ENCODE results near the gene CGB7. TPM values are rescaled to one million over a fixed set of nuclear protein-coding genes. Genes with fewer than 3 reads are reported as not detected.
"Not testable (repeated sequence)": the region's sequence is repeated elsewhere in the genome, so short reads cannot be mapped to it uniquely, and the experiment has no call there.

Gene CGB7
- total and polyA plus RNA-seq, 2 donors (not counting 1 experiment from before 2014, with no cell fraction given), result not detected

DNA sequence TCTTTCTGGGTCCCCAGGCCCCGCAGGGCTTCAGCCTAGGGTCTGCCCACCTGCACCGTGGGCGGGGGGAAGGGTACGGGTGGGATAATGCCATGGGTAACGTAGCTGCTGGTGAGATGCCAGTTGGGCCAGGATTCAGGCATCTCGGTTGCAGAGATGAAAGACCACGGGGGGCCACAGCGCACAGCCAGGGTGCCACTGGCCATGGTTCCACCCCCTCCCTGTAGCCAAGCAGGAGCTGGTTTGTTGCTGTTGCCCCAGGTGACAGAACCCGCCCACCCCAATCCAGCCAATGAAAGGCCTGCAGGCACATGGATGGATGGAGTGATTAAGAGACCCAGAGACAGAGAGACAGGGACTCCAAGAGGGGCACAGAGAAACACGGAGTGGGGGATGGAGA, 1.0 kb upstream of the CGB7 start:
- Mint-ChIP-seq H3K4me1 (peaks cover 22% of the 10 kb centered on the region), H3K27me3 (peaks cover 28% of the 10 kb centered on the region), H3K4me3 (peak overlapping the region; percentile 90), H3K9me3 (ENCODE audit: insufficient read depth) (no peaks in the 10 kb centered on the region), H3K27ac (no peak overlapping the region)
- no peak overlapping the region for H3K9ac ChIP-seq (ENCODE audit: low read length)
- peaks cover 17 to 28% of the 10 kb centered on the region in 2 donors for H3K4me1 ChIP-seq (ENCODE audit: control insufficient read depth in 2 of 2, insufficient read depth in 2 of 2, low read length in 2 of 2)
- ChIA-PET POLR2A (interaction anchor here (0.6 kb wide), 1 partner anchor 54 kb away, joined by 3 read pairs; no protein-coding TSS in a partner anchor), CTCF (interaction anchor here (1.2 to 1.5 kb wide), 2 partner anchors 12 to 140 kb away, joined by 3 to 5 read pairs; no protein-coding TSS in a partner anchor)
- TF ChIP-seq, protein P1, sequence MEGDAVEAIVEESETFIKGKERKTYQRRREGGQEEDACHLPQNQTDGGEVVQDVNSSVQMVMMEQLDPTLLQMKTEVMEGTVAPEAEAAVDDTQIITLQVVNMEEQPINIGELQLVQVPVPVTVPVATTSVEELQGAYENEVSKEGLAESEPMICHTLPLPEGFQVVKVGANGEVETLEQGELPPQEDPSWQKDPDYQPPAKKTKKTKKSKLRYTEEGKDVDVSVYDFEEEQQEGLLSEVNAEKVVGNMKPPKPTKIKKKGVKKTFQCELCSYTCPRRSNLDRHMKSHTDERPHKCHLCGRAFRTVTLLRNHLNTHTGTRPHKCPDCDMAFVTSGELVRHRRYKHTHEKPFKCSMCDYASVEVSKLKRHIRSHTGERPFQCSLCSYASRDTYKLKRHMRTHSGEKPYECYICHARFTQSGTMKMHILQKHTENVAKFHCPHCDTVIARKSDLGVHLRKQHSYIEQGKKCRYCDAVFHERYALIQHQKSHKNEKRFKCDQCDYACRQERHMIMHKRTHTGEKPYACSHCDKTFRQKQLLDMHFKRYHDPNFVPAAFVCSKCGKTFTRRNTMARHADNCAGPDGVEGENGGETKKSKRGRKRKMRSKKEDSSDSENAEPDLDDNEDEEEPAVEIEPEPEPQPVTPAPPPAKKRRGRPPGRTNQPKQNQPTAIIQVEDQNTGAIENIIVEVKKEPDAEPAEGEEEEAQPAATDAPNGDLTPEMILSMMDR (IDR thresholded peaks at IDR 0.05), result no peak
- TF ChIP-seq EZH2 (IDR thresholded peaks at IDR 0.05; ENCODE audit: borderline replicate concordance, insufficient read depth, low read depth, low read length, poor library complexity, severe bottlenecking), result no peak
- H3K4me3 ChIP-seq (ENCODE audit: control extremely low read depth in 1 of 5, extremely low read depth in 1 of 5, insufficient read depth in 1 of 5, low read depth in 2 of 5, low read length in 4 of 5), result no peak overlapping the region
- H3K27me3 ChIP-seq (replicated peaks in 1 of 4; ENCODE audit: control extremely low read depth in 1 of 4, control insufficient read depth in 3 of 4, insufficient read depth in 4 of 4, low read length in 3 of 4), result peaks cover 0 to 60% (median 23%) of the 10 kb centered on the region in 4 experiments
- no peaks in the 10 kb centered on the region for H3K79me2 ChIP-seq (ENCODE audit: control insufficient read depth, insufficient read depth, low read length)
- H3K4me2 ChIP-seq (replicated peaks; ENCODE audit: low read depth, low read length, poor library complexity, severe bottlenecking), result no peak overlapping the region
- no peak for DNase-seq
- no peak for ATAC-seq (ENCODE audit: low read depth)
- no peaks in the 10 kb centered on the region for H3K36me3 ChIP-seq (replicated peaks in 1 of 2; ENCODE audit: control extremely low read depth in 1 of 2, control insufficient read depth in 1 of 2, extremely low read depth in 1 of 2, insufficient read depth in 2 of 2, low read length in 1 of 2)
- 44% methylated on average over 8 of the region's 10 CpGs for WGBS (ENCODE audit: insufficient coverage)
- no peaks in the 10 kb centered on the region for H4K20me1 ChIP-seq (ENCODE audit: control insufficient read depth, insufficient read depth, low read length, poor library complexity, severe bottlenecking)
- intact Hi-C loops (cut with micrococcal nuclease), result no loop called here
- H3K27ac ChIP-seq (ENCODE audit: low read length in 2 of 2), result no peak overlapping the region
- H2AFZ ChIP-seq (ENCODE audit: insufficient read depth, low read depth, low read length, poor library complexity, severe bottlenecking), result no peak overlapping the region
- peaks cover 0 to 27% (median 0%) of the 10 kb centered on the region in 3 donors for H3K9me3 ChIP-seq (ENCODE audit: control extremely low read depth in 1 of 3, control insufficient read depth in 2 of 3, insufficient read depth in 1 of 3, low read length in 2 of 3)

DNA sequence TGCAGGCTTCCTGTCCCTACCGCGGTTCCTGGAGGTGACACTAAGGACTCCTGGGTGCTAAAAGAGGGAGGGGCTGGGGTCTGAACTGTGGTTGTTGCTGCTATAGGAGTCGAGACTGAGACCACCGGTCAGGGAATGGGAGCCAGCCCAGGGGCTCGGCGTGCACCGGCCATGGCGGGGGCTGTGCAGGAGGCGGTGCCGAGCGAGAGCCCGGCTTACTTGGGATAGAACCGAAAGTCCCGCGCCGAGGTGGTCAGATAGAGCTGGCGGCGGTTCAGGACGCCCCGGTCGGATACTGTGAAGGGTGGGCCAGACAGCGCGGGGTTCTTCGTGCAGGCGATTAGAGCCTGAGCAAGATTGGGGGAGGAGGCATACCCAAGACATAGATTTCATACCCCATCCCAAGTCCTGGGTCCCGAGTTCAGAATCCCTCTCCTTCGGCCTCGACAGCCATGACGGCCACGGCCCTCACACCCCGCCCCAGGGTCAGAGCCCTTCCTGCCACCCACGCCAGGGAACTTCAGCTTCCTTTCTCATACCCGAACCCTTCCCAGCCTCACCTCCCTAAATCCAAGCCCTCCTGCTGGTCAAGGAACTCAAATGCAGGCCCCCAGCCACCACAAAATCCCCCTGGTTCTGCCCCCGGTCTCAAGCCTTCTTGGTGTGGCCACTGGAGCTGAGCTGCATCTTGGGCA, 500 bp downstream of the CGB7 start:
- peak overlapping the region; percentile 90 for H3K4me3 Mint-ChIP-seq
- ChIA-PET POLR2A (interaction anchor here (0.5 kb wide), 1 partner anchor 1463 kb away, joined by 6 read pairs; no protein-coding TSS in a partner anchor), CTCF (interaction anchor here (0.7 to 1.5 kb wide), 6 partner anchors 40 to 142 kb away, joined by 3 to 5 read pairs (median 4); partner anchors contain the start of genes GYS1 and RUVBL2)
- peaks cover 22% of the 10 kb centered on the region for H3K4me1 Mint-ChIP-seq
- H3K9me3 Mint-ChIP-seq (ENCODE audit: insufficient read depth); H3K27ac ChIP-seq (ENCODE audit: low read length in 2 of 2); H3K36me3 ChIP-seq (replicated peaks in 1 of 2; ENCODE audit: control extremely low read depth in 1 of 2, control insufficient read depth in 1 of 2, extremely low read depth in 1 of 2, insufficient read depth in 2 of 2, low read length in 1 of 2); H3K27ac Mint-ChIP-seq; H3K79me2 ChIP-seq (ENCODE audit: control insufficient read depth, insufficient read depth, low read length); intact Hi-C loops (cut with micrococcal nuclease); ATAC-seq (ENCODE audit: low read depth); H4K20me1 ChIP-seq (ENCODE audit: control insufficient read depth, insufficient read depth, low read length, poor library complexity, severe bottlenecking): not testable (repeated sequence)
- H3K27me3 Mint-ChIP-seq, result peaks cover 28% of the 10 kb centered on the region
- Histone ChIP-seq H3K27me3 (replicated peaks in 1 of 4; ENCODE audit: control extremely low read depth in 1 of 4, control insufficient read depth in 3 of 4, insufficient read depth in 4 of 4, low read length in 3 of 4) (peaks cover 0 to 57% (median 23%) of the 10 kb centered on the region in 4 experiments), H3K9me3 (ENCODE audit: control extremely low read depth in 1 of 3, control insufficient read depth in 2 of 3, insufficient read depth in 1 of 3, low read length in 2 of 3) (peaks cover 0 to 27% (median 0%) of the 10 kb centered on the region in 3 donors), H3K4me1 (ENCODE audit: control insufficient read depth in 2 of 2, insufficient read depth in 2 of 2, low read length in 2 of 2) (peaks cover 17 to 28% of the 10 kb centered on the region in 2 donors), H2AFZ (ENCODE audit: insufficient read depth, low read depth, low read length, poor library complexity, severe bottlenecking) (peak overlapping the region; percentile 93), H3K4me2 (replicated peaks; ENCODE audit: low read depth, low read length, poor library complexity, severe bottlenecking) (peak overlapping the region; percentile 98), H3K9ac (ENCODE audit: low read length) (peak overlapping the region; percentile 69), H3K4me3 (ENCODE audit: control extremely low read depth in 1 of 5, extremely low read depth in 1 of 5, insufficient read depth in 1 of 5, low read depth in 2 of 5, low read length in 4 of 5) (peak overlapping the region in 4 of 5 experiments; percentile 51 to 77 (median 56))
- DNase-seq, result peak; percentile 46
- WGBS (ENCODE audit: insufficient coverage), result 6% methylated on average over 33 of the region's 34 CpGs
